ENCODE measurements around the gene LRRC52.

LRRC52 gene

GRCh38 chr1:165537356-165538109 lies 6.3 kb upstream of the LRRC52 start:
- DNase-seq (ENCODE audit: low read depth in 1 of 2, low spot score in 1 of 2): no peak

DNA sequence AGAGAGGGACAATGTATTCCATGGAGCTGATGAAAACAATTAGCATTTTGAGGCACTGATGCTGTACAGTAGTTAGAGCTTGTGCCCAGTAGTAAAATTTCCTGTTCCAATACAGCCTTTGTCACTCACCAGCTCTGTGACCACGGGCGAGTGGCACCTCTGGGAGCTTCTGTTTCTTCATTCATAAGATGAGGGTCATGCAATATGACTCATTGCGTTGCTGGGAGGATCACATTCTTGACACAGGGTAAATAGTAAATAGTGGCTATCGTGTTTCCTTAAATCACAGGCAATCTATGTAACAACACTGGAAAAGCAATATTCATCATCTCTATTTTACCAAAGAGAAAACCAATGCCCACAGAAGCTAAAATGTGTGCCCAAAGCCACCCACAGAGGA lies 4.5 kb upstream of the LRRC52 start:
- no peak for DNase-seq (ENCODE audit: low read depth in 1 of 2, low spot score in 1 of 2)

DNA sequence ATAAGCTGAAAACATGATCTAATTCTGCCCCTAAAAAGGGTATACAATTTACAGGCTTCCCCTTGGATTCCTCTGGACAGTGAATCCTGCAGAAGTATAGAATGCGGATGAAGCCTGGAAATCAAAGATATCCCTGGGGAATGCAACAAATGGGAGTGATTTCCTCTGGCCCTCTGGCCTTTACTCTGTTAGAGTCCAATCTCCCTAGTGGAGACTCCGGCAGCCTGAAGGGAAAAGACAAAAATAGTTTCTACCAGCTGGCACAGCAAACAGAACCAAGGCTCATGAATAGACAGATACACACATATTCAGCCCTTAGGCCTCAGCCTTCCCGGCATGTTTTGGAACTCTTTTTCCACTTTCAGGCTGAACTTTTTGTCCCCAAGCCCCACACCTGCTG lies 3.9 kb upstream of the LRRC52 start:
- no peak for DNase-seq (ENCODE audit: low read depth in 1 of 2, low spot score in 1 of 2)

GRCh38 chr1:165542015-165542631 lies 1.7 kb upstream of the LRRC52 start:
- no peak for DNase-seq (ENCODE audit: low read depth in 1 of 2, low spot score in 1 of 2)

GRCh38 chr1:165542647-165543046 lies 1.2 kb upstream of the LRRC52 start:
- DNase-seq (ENCODE audit: low read depth in 1 of 2, low spot score in 1 of 2): no peak

DNA sequence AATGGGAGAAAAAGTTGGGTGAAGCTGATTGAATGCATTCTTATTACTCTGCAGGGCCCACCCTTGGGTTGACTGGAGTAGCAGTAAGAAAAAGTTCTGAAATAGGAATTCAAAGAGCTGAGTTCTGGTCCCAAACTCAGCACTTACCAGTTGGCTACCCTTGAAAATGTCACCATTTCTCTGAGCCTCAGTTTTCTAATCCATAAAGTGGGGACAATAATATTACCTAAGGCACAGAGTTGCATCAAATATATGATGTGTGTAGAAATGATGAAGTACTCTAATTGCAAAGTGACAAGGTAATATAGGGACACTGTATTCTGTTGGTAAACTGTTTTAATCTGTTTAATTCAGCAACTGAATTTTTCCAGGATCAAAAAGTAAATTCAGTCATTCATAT lies 1.2 kb downstream of the LRRC52 start:
- no peak for DNase-seq (ENCODE audit: low read depth in 1 of 2, low spot score in 1 of 2)

DNA sequence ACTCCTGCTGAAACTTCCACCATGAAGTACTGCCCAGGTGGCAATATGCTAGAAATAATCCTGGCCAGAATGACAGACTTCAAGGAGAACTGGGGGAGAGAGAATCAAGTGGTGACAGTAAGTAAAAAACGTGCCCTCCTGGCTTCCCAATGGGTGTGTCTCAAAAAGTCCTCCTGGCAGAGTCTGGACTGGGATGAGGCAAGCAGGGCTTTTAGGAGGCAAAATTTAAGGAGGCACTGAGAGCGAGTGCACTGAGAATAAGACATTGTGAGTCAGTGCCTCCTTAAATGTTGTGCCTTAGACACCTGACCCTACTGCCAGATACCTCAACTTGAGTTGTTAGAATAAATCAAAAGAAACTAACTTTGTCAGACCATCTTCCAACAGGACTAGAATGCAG lies 2.2 kb downstream of the LRRC52 start:
- no peak for DNase-seq (ENCODE audit: low read depth in 1 of 2, low spot score in 1 of 2)

- DNase-seq (ENCODE audit: low read depth in 1 of 2, low spot score in 1 of 2): no peak
Observed at GRCh38 chr1:165549973-165550372, 6.2 kb downstream of the LRRC52 start.

- no peak for DNase-seq (ENCODE audit: low read depth in 1 of 2, low spot score in 1 of 2)
Observed at GRCh38 chr1:165551469-165551868, 7.7 kb downstream of the LRRC52 start.

DNA sequence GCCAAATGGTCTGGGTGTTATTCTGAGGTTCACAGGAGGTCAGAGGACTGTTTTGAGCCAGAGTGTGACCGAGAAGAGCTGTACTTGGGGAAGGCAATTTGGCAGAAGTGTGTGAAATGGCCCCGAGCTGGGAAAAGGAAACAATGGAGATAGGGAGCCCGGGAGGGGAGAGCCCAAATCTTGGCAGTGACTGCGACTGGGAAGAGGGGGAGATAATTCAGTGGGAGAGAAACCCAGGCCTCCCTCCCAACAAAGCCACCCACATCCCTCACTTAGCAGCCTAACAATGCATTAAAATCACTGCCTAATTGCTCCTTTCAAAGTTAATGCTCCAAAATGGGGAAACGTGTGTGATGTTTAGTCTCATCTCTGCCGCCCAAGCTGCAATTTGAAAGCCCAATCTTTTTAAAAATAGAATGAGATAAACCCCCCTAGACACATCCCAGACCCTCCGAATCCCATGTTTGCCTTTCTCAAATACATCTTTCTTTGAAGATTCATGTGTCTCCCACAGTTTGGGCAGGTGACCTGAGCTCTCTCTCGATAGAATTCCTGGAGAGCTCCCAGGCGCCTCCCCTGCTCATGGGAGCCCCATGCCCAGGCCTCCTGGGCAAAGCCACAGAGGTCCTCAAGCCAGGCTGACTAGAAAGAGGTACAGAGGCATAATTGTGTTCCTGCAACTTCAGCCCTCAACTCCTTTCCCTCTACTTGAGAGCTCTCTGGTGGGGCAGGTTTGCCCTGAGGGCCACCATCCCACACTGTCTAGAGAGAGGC lies 17.3 kb downstream of the LRRC52 start:
- DNase-seq (ENCODE audit: low read depth in 1 of 2, low spot score in 1 of 2): no peak

GRCh38 chr1:165562571-165562970 lies 18.8 kb downstream of the LRRC52 start:
- DNase-seq (ENCODE audit: low read depth in 1 of 2, low spot score in 1 of 2): no peak

GRCh38 chr1:165563551-165563950 lies 19.8 kb downstream of the LRRC52 start:
- DNase-seq (ENCODE audit: low read depth in 1 of 2, low spot score in 1 of 2): no peak

DNA sequence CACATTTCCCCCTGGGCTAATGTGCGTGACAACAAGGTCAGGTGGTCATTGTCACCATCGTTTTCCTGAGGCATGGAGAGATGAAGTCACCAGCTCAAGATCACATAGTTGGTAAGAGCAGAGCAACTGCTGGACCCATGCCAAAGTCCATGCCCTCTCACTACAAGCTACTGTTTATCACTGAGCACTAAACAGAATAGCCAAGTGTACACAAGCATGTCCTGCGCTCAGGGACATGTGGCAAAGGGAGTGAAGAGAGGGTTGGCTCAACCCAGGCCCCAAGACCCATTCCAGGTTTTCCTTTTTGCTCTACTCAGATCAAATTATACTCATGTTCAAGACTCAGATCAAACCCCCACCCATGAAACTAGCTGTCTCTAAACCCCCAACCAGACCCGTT lies 20.8 kb downstream of the LRRC52 start:
- DNase-seq (ENCODE audit: low read depth in 1 of 2, low spot score in 1 of 2): no peak

DNA sequence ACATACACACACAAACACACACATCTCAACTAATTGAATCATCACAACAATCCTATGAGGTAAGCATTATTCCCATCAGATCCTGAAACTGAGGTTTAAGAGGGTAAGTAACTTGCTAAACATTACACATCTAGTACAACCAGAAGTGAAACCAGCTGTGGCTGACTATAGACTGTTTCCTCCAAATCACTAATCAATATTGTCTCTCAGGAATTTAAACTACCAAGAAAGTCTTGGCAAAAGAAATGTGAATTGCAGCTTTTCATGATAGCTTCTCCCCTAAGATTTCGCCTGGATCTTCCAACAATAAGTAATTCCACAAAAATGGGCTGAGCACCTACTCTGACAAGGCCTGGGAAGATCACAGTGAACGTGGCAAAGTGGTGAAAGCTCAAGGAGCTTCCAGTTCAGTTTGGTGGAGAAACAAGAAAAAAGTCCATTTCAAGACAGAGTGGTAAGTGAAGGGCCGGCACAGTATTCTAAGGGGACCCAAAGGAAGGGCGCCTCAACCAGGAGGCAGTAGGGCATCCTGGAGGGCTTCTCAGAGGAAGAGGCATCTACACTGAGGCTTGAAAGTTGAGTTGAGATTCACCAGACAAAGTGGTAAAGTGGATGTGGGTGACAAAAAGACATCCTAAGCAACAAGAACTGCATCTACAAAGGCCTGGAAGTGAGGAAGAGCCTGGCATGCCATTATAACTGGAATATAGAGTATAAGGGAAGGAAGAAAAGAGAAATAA lies 22.1 kb downstream of the LRRC52 start:
- no peak for DNase-seq (ENCODE audit: low read depth in 1 of 2, low spot score in 1 of 2)

DNA sequence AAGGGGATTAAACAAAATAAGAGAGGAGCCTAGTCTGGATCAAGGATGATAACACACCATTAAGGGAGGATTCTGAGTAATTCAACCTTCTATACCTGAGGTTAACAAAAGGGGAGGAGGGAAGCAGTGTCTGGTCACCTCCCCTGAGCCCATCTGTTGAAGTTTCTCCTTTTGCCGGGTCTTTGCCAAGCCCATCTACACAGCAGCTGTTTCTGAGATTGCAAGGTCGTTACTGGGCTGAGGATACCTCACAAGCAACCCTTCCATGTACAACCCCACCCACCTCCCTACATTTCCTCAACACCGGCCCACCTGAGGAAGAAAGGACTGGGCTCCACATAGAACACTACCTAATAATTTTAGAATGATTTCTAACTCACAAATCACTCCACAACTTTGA lies 26.3 kb downstream of the LRRC52 start:
- DNase-seq (ENCODE audit: low read depth in 1 of 2, low spot score in 1 of 2): no peak

GRCh38 chr1:165573787-165574186 lies 30.0 kb downstream of the LRRC52 start:
- no peak for DNase-seq (ENCODE audit: low read depth in 1 of 2, low spot score in 1 of 2)

- no peak for DNase-seq (ENCODE audit: low read depth in 1 of 2, low spot score in 1 of 2)
Observed at GRCh38 chr1:165574295-165574694, 30.5 kb downstream of the LRRC52 start.

DNA sequence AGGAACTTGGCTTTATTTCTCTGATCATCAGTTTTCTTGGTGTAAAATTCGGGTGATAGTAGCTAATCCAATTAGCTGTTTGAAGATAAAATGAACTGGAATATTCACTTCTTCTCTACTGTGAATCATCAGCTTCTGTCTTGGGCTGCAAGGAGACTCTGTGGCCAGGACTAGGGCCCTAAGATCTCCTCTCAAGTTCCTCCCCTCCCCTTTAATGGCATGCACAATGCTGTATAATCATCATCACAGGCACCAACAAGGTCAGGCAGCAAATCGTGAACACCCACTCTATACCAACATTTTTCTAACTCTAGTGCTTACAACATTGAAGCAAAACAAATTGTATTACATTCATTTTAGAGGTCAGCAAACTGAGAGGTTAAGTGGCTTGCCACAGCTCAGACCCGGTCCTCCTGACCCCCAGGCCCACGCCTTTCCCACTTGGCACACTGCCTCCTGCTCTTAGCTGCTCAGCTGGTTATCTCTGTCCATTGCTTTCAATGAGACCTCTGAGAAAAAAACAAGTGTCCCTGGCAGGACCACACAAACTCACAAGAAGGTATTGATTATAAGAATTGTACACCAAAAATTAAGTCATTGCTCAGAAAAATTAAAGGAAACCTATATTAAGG lies 31.8 kb downstream of the LRRC52 start:
- no peak for DNase-seq (ENCODE audit: low read depth in 1 of 2, low spot score in 1 of 2)

DNA sequence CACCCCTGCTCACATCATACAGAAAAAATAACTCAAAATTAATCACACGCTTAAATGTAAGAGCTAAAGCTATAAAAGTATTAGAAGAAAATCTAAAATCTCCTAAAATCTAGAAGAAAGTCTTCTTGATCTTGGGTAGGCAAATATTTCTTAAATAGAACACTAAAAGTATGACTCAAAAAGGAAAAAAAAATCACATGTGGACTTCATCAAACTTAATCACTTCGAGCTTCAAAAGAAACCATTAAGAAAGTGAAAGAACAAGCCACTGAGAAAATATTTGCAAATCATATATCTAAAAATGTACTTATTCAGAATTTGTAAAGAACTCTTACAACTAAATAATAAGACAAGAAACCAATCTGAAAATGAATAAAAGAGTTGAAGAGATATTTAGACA lies 32.7 kb downstream of the LRRC52 start:
- no peak for DNase-seq (ENCODE audit: low read depth in 1 of 2, low spot score in 1 of 2)

- DNase-seq (ENCODE audit: low read depth in 1 of 2, low spot score in 1 of 2): no peak
Observed at GRCh38 chr1:165577707-165578106, 33.9 kb downstream of the LRRC52 start.
